Naive thymus-derived CD4-positive, alpha-beta T cell (primary cell): Measurements from ENCODE around the gene DNAL4. TPM values are rescaled to one million over a fixed set of nuclear protein-coding genes. Genes with fewer than 3 reads are reported as not detected.

ENCODE experiments used
- ATAC-seq: fragments of 150-1000 bp; cut with Tn5 transposase; 2 replicates; pipeline ENCODE4 v1.10.0; 2021; ENCODE audit warnings: mild to moderate bottlenecking, moderate library complexity
- CTCF ChIA-PET: fragments of 350-600 bp; sonication (Branson Sonifier 250); formaldehyde crosslinking; loops from one replicate; lab custom pipeline; 2021; ENCODE audit warnings: antibody characterized with exemption; lab: Charles Lee
- POLR2A ChIA-PET: fragments of 350-600 bp; sonication (Branson Sonifier 250); formaldehyde crosslinking; loops from one replicate; lab custom pipeline; 2021; ENCODE audit warnings: antibody characterized with exemption, inconsistent platforms; lab: Charles Lee
- DNase-seq, 9 donors: peaks; one replicate each; pipeline versions ENCODE4 v3.0.0 to v3.0.0-alpha.2; 2020 to 2022; ENCODE audit warnings: mixed read lengths in 1 of 9
- H3K27ac ChIP-seq: one replicate; pipeline ENCODE4 v1.7.0; 2013; ENCODE audit warnings: mild to moderate bottlenecking, low read depth, low read length, moderate library complexity
- H3K27me3 ChIP-seq, 2 donors: one replicate each; pipeline ENCODE4 v1.7.0; 2013; ENCODE audit warnings: low read length in 2 of 2, mild to moderate bottlenecking in 2 of 2, moderate library complexity in 2 of 2; ENCODE audit not compliant: control insufficient read depth in 2 of 2, insufficient read depth in 2 of 2
- H3K36me3 ChIP-seq, 3 experiments: 1 replicate in 2 of 3; 2 replicates in 1 of 3; pipeline ENCODE4 v1.7.0; 2013; ENCODE audit warnings: low read length in 3 of 3, mild to moderate bottlenecking in 3 of 3, moderate library complexity in 1 of 3; ENCODE audit not compliant: insufficient read depth in 3 of 3, control insufficient read depth in 2 of 3
- H3K4me1 ChIP-seq, 2 donors: one replicate each; pipeline ENCODE4 v1.7.0; 2013; ENCODE audit warnings: low read length in 2 of 2, mild to moderate bottlenecking in 2 of 2, moderate library complexity in 1 of 2; ENCODE audit not compliant: control insufficient read depth in 2 of 2, insufficient read depth in 2 of 2
- H3K4me3 ChIP-seq: 2 replicates; pipeline ENCODE4 v1.7.0; 2013; ENCODE audit warnings: mild to moderate bottlenecking, low read length
- H3K9me3 ChIP-seq, 3 experiments: 1 replicate in 2 of 3; 2 replicates in 1 of 3; pipeline ENCODE4 v1.7.0; 2013; ENCODE audit warnings: low read length in 3 of 3; ENCODE audit not compliant: control insufficient read depth in 2 of 3
- H3K27ac Mint-ChIP-seq, 9 donors: one replicate each; pipeline ENCODE4 v1.8.0; 2020 to 2022; ENCODE audit warnings: mixed read lengths in 9 of 9, mild to moderate bottlenecking in 8 of 9, moderate library complexity in 5 of 9, inconsistent platforms in 2 of 9
- H3K27me3 Mint-ChIP-seq, 5 donors: one replicate each; pipeline ENCODE4 v1.8.0; 2021 to 2022; ENCODE audit warnings: mixed read lengths in 5 of 5, mild to moderate bottlenecking in 1 of 5
- H3K36me3 Mint-ChIP-seq, 5 donors: one replicate each; pipeline ENCODE4 v1.8.0; 2020 to 2022; ENCODE audit warnings: mixed read lengths in 5 of 5, mild to moderate bottlenecking in 3 of 5, inconsistent platforms in 1 of 5
- H3K4me1 Mint-ChIP-seq, 7 donors: one replicate each; pipeline ENCODE4 v1.8.0; 2020 to 2022; ENCODE audit warnings: mixed read lengths in 7 of 7, mild to moderate bottlenecking in 3 of 7, inconsistent platforms in 1 of 7
- H3K4me3 Mint-ChIP-seq, 10 donors: one replicate each; pipeline ENCODE4 v1.8.0; 2020 to 2022; ENCODE audit warnings: mild to moderate bottlenecking in 10 of 10, mixed read lengths in 10 of 10, moderate library complexity in 6 of 10, inconsistent platforms in 2 of 10
- H3K9me3 Mint-ChIP-seq, 11 donors: one replicate each; pipeline ENCODE4 v1.8.0; 2020 to 2022; ENCODE audit warnings: mixed read lengths in 11 of 11, mild to moderate bottlenecking in 4 of 11, inconsistent platforms in 1 of 11, moderate library complexity in 1 of 11
- intact Hi-C, 2 donors: fragments of 100-400 bp; cut with micrococcal nuclease; formaldehyde crosslinking; loops; one replicate each; pipeline ENCODE4 v1.15.1; 2023
- polyA plus RNA-seq, 2 donors: library from polyadenylated mRNA; unstranded; fragments of 300-500 nt; fragmentation: Illumina TruSeq; gene quantifications; one replicate each; pipeline ENCODE4 v1.2.3, GENCODE V29; 2021
- total RNA-seq, 6 experiments: library from RNA in 5 of 6; stranded (reverse) in 5 of 6; gene quantifications; 1 replicate in 5 of 6; 2 replicates in 1 of 6; pipeline ENCODE4 v1.2.3 and lab custom pipeline; 2021 to 2026

The DNAL4 gene
- total and polyA plus RNA-seq, 7 experiments from 2014 or later = 5.0 to 15.0 (median 9.8) TPM

DNA sequence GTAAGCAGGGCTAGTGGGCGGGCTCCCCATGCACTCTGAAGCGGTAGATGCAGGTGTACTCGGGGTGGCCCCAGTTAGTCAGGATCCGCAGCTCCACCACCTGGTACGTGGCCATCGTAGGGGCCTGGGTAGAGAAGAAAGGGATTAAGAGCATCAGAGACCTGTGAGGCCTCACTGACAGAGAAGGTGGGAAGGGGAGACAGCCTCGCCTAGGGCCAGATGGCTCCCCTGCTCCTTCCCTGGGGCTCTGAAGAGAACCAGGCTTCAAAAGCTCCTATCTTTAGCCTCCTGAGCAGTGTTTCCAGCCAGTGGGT, 57.7 kb downstream of the DNAL4 start:
- peak overlapping the region; percentile 49 for H3K27ac ChIP-seq

GRCh38 chr22:38735465-38736256, 58.3 kb downstream of the DNAL4 start:
- Mint-ChIP-seq H3K4me3 (no peak overlapping the region), H3K27me3 (no peaks in the 10 kb centered on the region), H3K9me3 (peaks cover 0 to 2% (median 0%) of the 10 kb centered on the region in 11 donors), H3K36me3 (peaks cover 0 to 37% (median 22%) of the 10 kb centered on the region in 5 donors), H3K4me1 (peaks cover 25 to 70% (median 57%) of the 10 kb centered on the region in 7 donors), H3K27ac (peak overlapping the region; percentile 76 to 91 (median 87))
- H3K4me1 ChIP-seq = peaks cover 34% of the 10 kb centered on the region in 2 donors
- POLR2A ChIA-PET = interaction anchor here (0.5 to 31.4 kb wide), 8 partner anchors 12 to 1967 kb away, joined by 3 to 1007 read pairs (median 18); partner anchors contain the start of genes GTPBP1, NPTXR and SUN2
- peaks cover 50 to 87% (median 50%) of the 10 kb centered on the region in 3 experiments for H3K36me3 ChIP-seq
- H3K4me3 ChIP-seq = no peak overlapping the region
- no peaks in the 10 kb centered on the region for H3K9me3 ChIP-seq
- intact Hi-C loops = loop anchor here (2.0 kb wide), 2 partner anchors 15 to 107 kb away; no protein-coding TSS in a partner anchor
- no peaks in the 10 kb centered on the region for H3K27me3 ChIP-seq
- CTCF ChIA-PET = interaction anchor here (0.6 to 2.3 kb wide), 8 partner anchors 12 to 34 kb away, joined by 3 to 6 read pairs (median 4); no protein-coding TSS in a partner anchor
- peak overlapping the region; percentile 49 for H3K27ac ChIP-seq
- no peak for DNase-seq
- peak; percentile 26 for ATAC-seq

More for the DNA sequence above, 57.7 kb downstream of the DNAL4 start:
- peaks cover 34 to 39% of the 10 kb centered on the region in 2 donors for H3K4me1 ChIP-seq
- peaks cover 50 to 88% (median 52%) of the 10 kb centered on the region in 3 experiments for H3K36me3 ChIP-seq
- H3K4me3 ChIP-seq = no peak overlapping the region
- Mint-ChIP-seq H3K4me1 (peaks cover 25 to 74% (median 54%) of the 10 kb centered on the region in 7 donors), H3K36me3 (peaks cover 0 to 38% (median 24%) of the 10 kb centered on the region in 5 donors), H3K9me3 (no peaks in the 10 kb centered on the region), H3K27ac (peak overlapping the region; percentile 65 to 88 (median 80)), H3K4me3 (no peak overlapping the region), H3K27me3 (no peaks in the 10 kb centered on the region)
- POLR2A ChIA-PET = interaction anchor here (1.3 to 31.4 kb wide), 5 partner anchors 12 to 133 kb away, joined by 3 to 1007 read pairs (median 35); partner anchors contain the start of genes GTPBP1, NPTXR and SUN2
- intact Hi-C loops = no loop called here
- CTCF ChIA-PET = interaction anchor here (0.9 to 2.3 kb wide), 4 partner anchors 11 to 32 kb away, joined by 3 to 6 read pairs (median 4); no protein-coding TSS in a partner anchor
- no peaks in the 10 kb centered on the region for H3K9me3 ChIP-seq
- DNase-seq (no peak), ATAC-seq (no peak)
- no peaks in the 10 kb centered on the region for H3K27me3 ChIP-seq

DNA sequence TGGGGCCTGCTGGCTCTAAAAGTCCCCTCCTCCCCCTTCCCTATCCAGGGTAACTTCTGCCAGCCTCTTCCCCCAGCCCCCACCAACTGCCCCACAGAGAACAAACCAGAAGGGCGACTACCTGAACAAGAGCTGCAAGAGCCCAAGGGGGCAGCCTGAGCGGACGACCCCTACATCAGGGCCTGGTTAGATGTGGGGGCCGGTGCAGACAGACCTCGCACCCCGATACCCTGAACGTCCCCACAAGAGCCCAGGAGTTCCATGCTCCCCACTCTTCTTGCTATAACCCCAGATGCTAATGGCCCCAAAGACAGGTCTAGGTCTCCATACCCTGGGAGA, 58.8 kb downstream of the DNAL4 start:
- H3K9me3 Mint-ChIP-seq = peaks cover 0 to 5% (median 0%) of the 10 kb centered on the region in 11 donors
- intact Hi-C loops = loop anchor here (2.0 kb wide), 2 partner anchors 16 to 108 kb away; no protein-coding TSS in a partner anchor
- no peaks in the 10 kb centered on the region for H3K27me3 ChIP-seq
- peak overlapping the region in 1 of 10 donors; percentile 32 for H3K4me3 Mint-ChIP-seq
- H3K27me3 Mint-ChIP-seq = no peaks in the 10 kb centered on the region
- no peak overlapping the region for H3K4me3 ChIP-seq
- H3K27ac Mint-ChIP-seq = peak overlapping the region in 8 of 9 donors; percentile 76 to 91 (median 86)
- DNase-seq (no peak), ATAC-seq (no peak)
- peaks cover 29 to 31% of the 10 kb centered on the region in 2 donors for H3K4me1 ChIP-seq
- ChIA-PET POLR2A (interaction anchor here (0.5 to 31.4 kb wide), 9 partner anchors 11 to 1967 kb away, joined by 3 to 1007 read pairs (median 5); partner anchors contain the start of genes GTPBP1, NPTXR and SUN2), CTCF (interaction anchor here (0.6 to 3.2 kb wide), 10 partner anchors 8 to 34 kb away, joined by 3 to 21 read pairs (median 4); no protein-coding TSS in a partner anchor)
- peaks cover 45 to 87% (median 50%) of the 10 kb centered on the region in 3 experiments for H3K36me3 ChIP-seq
- peaks cover 0 to 41% (median 24%) of the 10 kb centered on the region in 5 donors for H3K36me3 Mint-ChIP-seq
- peaks cover 25 to 71% (median 57%) of the 10 kb centered on the region in 7 donors for H3K4me1 Mint-ChIP-seq
- H3K27ac ChIP-seq = peak overlapping the region; percentile 49
- no peaks in the 10 kb centered on the region for H3K9me3 ChIP-seq

GRCh38 chr22:38734421-38735100, 59.4 kb downstream of the DNAL4 start:
- peaks cover 0 to 7% (median 0%) of the 10 kb centered on the region in 11 donors for H3K9me3 Mint-ChIP-seq
- ChIA-PET CTCF (interaction anchor here (0.8 to 3.4 kb wide), 14 partner anchors 8 to 135 kb away, joined by 3 to 24 read pairs (median 5); no protein-coding TSS in a partner anchor), POLR2A (interaction anchor here (1.0 to 31.4 kb wide), 9 partner anchors 10 to 135 kb away, joined by 3 to 1007 read pairs (median 4); partner anchors contain the start of genes GTPBP1, NPTXR and SUN2)
- H3K4me3 Mint-ChIP-seq = peak overlapping the region in 4 of 10 donors; percentile 1 to 26 (median 22)
- Histone ChIP-seq H3K36me3 (peaks cover 39 to 87% (median 50%) of the 10 kb centered on the region in 3 experiments), H3K27me3 (no peaks in the 10 kb centered on the region), H3K9me3 (no peaks in the 10 kb centered on the region), H3K4me3 (no peak overlapping the region), H3K27ac (peak overlapping the region; percentile 49), H3K4me1 (peaks cover 24 to 26% of the 10 kb centered on the region in 2 donors)
- H3K36me3 Mint-ChIP-seq = peaks cover 0 to 39% (median 23%) of the 10 kb centered on the region in 5 donors
- intact Hi-C loops = loop anchor here (2.0 kb wide), 2 partner anchors 16 to 108 kb away; no protein-coding TSS in a partner anchor
- peaks cover 25 to 71% (median 51%) of the 10 kb centered on the region in 7 donors for H3K4me1 Mint-ChIP-seq
- H3K27me3 Mint-ChIP-seq = no peaks in the 10 kb centered on the region
- peak overlapping the region in 8 of 9 donors; percentile 79 to 91 (median 86) for H3K27ac Mint-ChIP-seq
- ATAC-seq = no peak
- DNase-seq = no peak

DNA sequence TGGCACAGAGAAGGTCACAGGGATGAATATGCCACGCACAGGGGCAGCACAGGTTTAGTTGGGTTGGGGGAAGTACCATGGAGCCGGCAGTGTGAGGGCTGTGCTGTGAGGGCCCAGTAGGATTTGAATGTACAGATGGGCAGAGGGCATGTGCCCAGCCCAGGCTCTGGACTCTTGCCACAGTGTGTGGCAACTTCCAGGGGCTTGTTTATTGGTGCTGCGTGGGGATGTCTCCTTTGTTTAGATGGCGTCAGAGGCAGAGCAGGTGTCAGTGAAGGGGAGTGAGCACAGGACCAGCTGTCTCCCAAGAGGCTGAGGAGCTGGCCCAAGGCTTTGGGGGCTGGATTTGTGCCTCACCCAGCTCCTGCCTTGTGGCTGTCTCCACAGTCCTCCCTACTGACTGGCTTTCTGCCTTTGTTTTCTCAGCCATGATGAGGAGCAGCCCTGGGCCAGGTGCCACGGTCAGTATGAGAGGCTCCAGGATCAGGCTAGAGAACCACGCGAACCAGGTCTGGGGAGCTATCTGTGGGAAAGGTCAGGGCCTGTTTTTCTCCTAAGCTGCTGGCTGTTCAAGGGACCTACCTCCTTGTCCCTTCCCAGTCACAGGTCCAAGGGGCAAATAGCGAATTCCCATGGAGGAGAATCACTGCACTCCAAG, 60.1 kb downstream of the DNAL4 start:
- DNase-seq = peak in 1 of 9 donors; percentile 28
- Mint-ChIP-seq H3K4me3 (peak overlapping the region in 4 of 10 donors; percentile 14 to 48 (median 22)), H3K27me3 (no peaks in the 10 kb centered on the region), H3K27ac (peak overlapping the region; percentile 79 to 91 (median 87)), H3K4me1 (peaks cover 25 to 65% (median 52%) of the 10 kb centered on the region in 7 donors), H3K36me3 (peaks cover 0 to 42% (median 23%) of the 10 kb centered on the region in 5 donors), H3K9me3 (peaks cover 0 to 8% (median 0%) of the 10 kb centered on the region in 11 donors)
- ChIA-PET CTCF (interaction anchor here (0.9 to 3.4 kb wide), 18 partner anchors 9 to 137 kb away, joined by 3 to 24 read pairs (median 5); no protein-coding TSS in a partner anchor), POLR2A (interaction anchor here (0.5 to 31.4 kb wide), 12 partner anchors 10 to 117 kb away, joined by 3 to 1007 read pairs (median 4); partner anchors contain the start of genes GTPBP1, NPTXR, SUN2 and TOMM22)
- Histone ChIP-seq H3K27ac (peak overlapping the region; percentile 37), H3K4me1 (peaks cover 20 to 23% of the 10 kb centered on the region in 2 donors), H3K27me3 (no peaks in the 10 kb centered on the region), H3K9me3 (no peaks in the 10 kb centered on the region), H3K4me3 (no peak overlapping the region), H3K36me3 (peaks cover 37 to 87% (median 48%) of the 10 kb centered on the region in 3 experiments)
- ATAC-seq = peak; percentile 13
- intact Hi-C loops = loop anchor here (1.0 to 2.0 kb wide), 5 partner anchors 17 to 135 kb away; no protein-coding TSS in a partner anchor
